HG03571 (cell line): ENCODE data around the gene KNCN.

Source experiments
- ATAC-seq: cut with Tn5 transposase; IDR thresholded peaks from one replicate; pipeline ENCODE4 v1.9.1; 2021; ENCODE audit not compliant: unreplicated experiment

Gene KNCN

GRCh38 chr1:46506470-46507219, 44.8 kb downstream of the KNCN start:
- ATAC-seq = no peak

GRCh38 chr1:46503421-46503820, 48.0 kb downstream of the KNCN start:
- no peak for ATAC-seq

GRCh38 chr1:46501528-46501927, 49.9 kb downstream of the KNCN start:
- ATAC-seq = no peak

GRCh38 chr1:46497665-46498064, 53.8 kb downstream of the KNCN start:
- no peak for ATAC-seq

GRCh38 chr1:46497020-46497419, 54.4 kb downstream of the KNCN start:
- no peak for ATAC-seq

GRCh38 chr1:46496505-46496904, 54.9 kb downstream of the KNCN start:
- ATAC-seq = no peak

GRCh38 chr1:46495778-46496177, 55.7 kb downstream of the KNCN start:
- ATAC-seq = no peak
